Suprapubic skin (tissue), 4 donors: ENCODE data around the gene H2AZ1. TPM values are rescaled to one million over a fixed set of nuclear protein-coding genes. Genes with fewer than 3 reads are reported as not detected.
"Not testable (repeated sequence)": the region's sequence is repeated elsewhere in the genome, so short reads cannot be mapped to it uniquely, and the experiment has no call there.

Source experiments
- DNase-seq, 2 donors: peaks; one replicate each; pipeline ENCODE4 v3.0.0-alpha.2; 2019; ENCODE audit warnings: low spot score in 2 of 2
- H3K27ac ChIP-seq: fragments of 200-600 bp; sonication (generic); one replicate; pipeline ENCODE4 v1.5.1; 2019
- H3K27me3 ChIP-seq: fragments of 200-600 bp; sonication (generic); one replicate; pipeline ENCODE4 v1.5.1; 2019
- H3K36me3 ChIP-seq: fragments of 200-600 bp; sonication (generic); one replicate; pipeline ENCODE4 v1.5.1; 2019
- H3K4me1 ChIP-seq: fragments of 200-600 bp; sonication (generic); one replicate; pipeline ENCODE4 v1.5.1; 2019
- H3K4me3 ChIP-seq: fragments of 200-600 bp; sonication (generic); one replicate; pipeline ENCODE4 v1.5.1; 2019; ENCODE audit warnings: mild to moderate bottlenecking
- H3K9me3 ChIP-seq: fragments of 200-600 bp; sonication (generic); one replicate; pipeline ENCODE4 v1.5.1; 2019
- CTCF ChIP-seq, 2 donors: fragments of 200-600 bp in 1 of 2; fragments of 450-650 bp in 1 of 2; sonication (generic) in 1 of 2; IDR thresholded peaks; one replicate each; pipeline ENCODE4 v1.5.1; 2016 to 2019; ENCODE audit warnings: antibody characterized with exemption in 2 of 2, mild to moderate bottlenecking in 1 of 2, moderate library complexity in 1 of 2
- EP300 ChIP-seq: sonication (generic); formaldehyde crosslinking; IDR thresholded peaks from one replicate; pipeline ENCODE4 v1.6.1; 2017; ENCODE audit warnings: antibody characterized with exemption
- POLR2A ChIP-seq, 2 donors: fragments of 450-650 bp; IDR thresholded peaks; one replicate each; pipeline ENCODE4 v1.6.1; 2017; ENCODE audit warnings: antibody characterized with exemption in 2 of 2, mild to moderate bottlenecking in 2 of 2, moderate library complexity in 2 of 2
- POLR2AphosphoS5 ChIP-seq, 3 donors: sonication (generic); formaldehyde crosslinking; IDR thresholded peaks; one replicate each; pipeline ENCODE4 v1.6.1; 2017; ENCODE audit warnings: antibody characterized with exemption in 3 of 3
- WGBS: methylation state at CpG from one replicate; pipeline ENCODE4 v1.1.5; 2018; 5-methylcytosine and 5-hydroxymethylcytosine counted together
- total RNA-seq, 4 donors: library from RNA; depleted of rRNA; stranded (reverse); fragments of >200 nt; gene quantifications; one replicate each; pipeline ENCODE4 v1.1.0, GENCODE V29; 2016

Gene H2AZ1
- total RNA-seq, 4 donors from 2014 or later = 95.3 to 132 (median 113) TPM

- H3K9me3 ChIP-seq = no peaks in the 10 kb centered on the region
- no peak overlapping the region for H3K27ac ChIP-seq
- H3K4me1 ChIP-seq = no peaks in the 10 kb centered on the region
- H3K4me3 ChIP-seq = no peak overlapping the region
- no peaks in the 10 kb centered on the region for H3K27me3 ChIP-seq
- H3K36me3 ChIP-seq = no peaks in the 10 kb centered on the region
- TF ChIP-seq POLR2AphosphoS5 (IDR thresholded peaks at IDR 0.05) = no peak
- no peak for TF ChIP-seq POLR2A (IDR thresholded peaks at IDR 0.05)
- no peak for TF ChIP-seq EP300
- no peak for TF ChIP-seq CTCF (IDR thresholded peaks at IDR 0.05)
- no peak for DNase-seq
- WGBS = 69% methylated on average over 5 of the region's 5 CpGs
These were observed 15.7 kb upstream of the H2AZ1 start for GRCh38 chr4:99965674-99966350.

- no peaks in the 10 kb centered on the region for H3K36me3 ChIP-seq
- no peak for TF ChIP-seq POLR2A (IDR thresholded peaks at IDR 0.05)
- TF ChIP-seq POLR2AphosphoS5 (IDR thresholded peaks at IDR 0.05) = no peak
- no peaks in the 10 kb centered on the region for H3K9me3 ChIP-seq
- no peaks in the 10 kb centered on the region for H3K27me3 ChIP-seq
- no peaks in the 10 kb centered on the region for H3K4me1 ChIP-seq
- no peak overlapping the region for H3K4me3 ChIP-seq
- DNase-seq = no peak
- H3K27ac ChIP-seq = no peak overlapping the region
These were observed 15.1 kb upstream of the H2AZ1 start for GRCh38 chr4:99965173-99965572.

GRCh38 chr4:99961711-99962110 is 11.6 kb upstream of the H2AZ1 start:
- no peaks in the 10 kb centered on the region for H3K27me3 ChIP-seq
- TF ChIP-seq EP300 (no peak), CTCF (IDR thresholded peaks at IDR 0.05) (no peak), POLR2A (IDR thresholded peaks at IDR 0.05) (no peak), POLR2AphosphoS5 (IDR thresholded peaks at IDR 0.05) (no peak)
- no peaks in the 10 kb centered on the region for H3K4me1 ChIP-seq
- DNase-seq = no peak
- no peaks in the 10 kb centered on the region for H3K9me3 ChIP-seq
- H3K27ac ChIP-seq = no peak overlapping the region
- H3K36me3 ChIP-seq = no peaks in the 10 kb centered on the region
- H3K4me3 ChIP-seq = no peak overlapping the region
- WGBS = 97% methylated on average over 1 of the region's 1 CpG

- TF ChIP-seq EP300 = no peak
- no peak for TF ChIP-seq CTCF (IDR thresholded peaks at IDR 0.05)
- TF ChIP-seq POLR2A (IDR thresholded peaks at IDR 0.05) = no peak
- no peak for TF ChIP-seq POLR2AphosphoS5 (IDR thresholded peaks at IDR 0.05)
- DNase-seq = no peak
- H3K36me3 ChIP-seq = no peaks in the 10 kb centered on the region
- H3K27me3 ChIP-seq = no peaks in the 10 kb centered on the region
- WGBS = 79% methylated on average over 2 of the region's 2 CpGs
- no peaks in the 10 kb centered on the region for H3K9me3 ChIP-seq
- no peak overlapping the region for H3K4me3 ChIP-seq
- H3K4me1 ChIP-seq = no peaks in the 10 kb centered on the region
- H3K27ac ChIP-seq = no peak overlapping the region
These were observed 10.6 kb upstream of the H2AZ1 start for GRCh38 chr4:99960648-99961047.

GRCh38 chr4:99958207-99958606 is 8.1 kb upstream of the H2AZ1 start:
- 98% methylated on average over 3 of the region's 3 CpGs for WGBS
- H3K9me3 ChIP-seq, H3K36me3 ChIP-seq, H3K27ac ChIP-seq, DNase-seq, H3K4me1 ChIP-seq, H3K4me3 ChIP-seq, H3K27me3 ChIP-seq: not testable (repeated sequence)

GRCh38 chr4:99950913-99951254 is 809 bp upstream of the H2AZ1 start:
- H3K4me1 ChIP-seq = peaks cover 28% of the 10 kb centered on the region
- no peaks in the 10 kb centered on the region for H3K9me3 ChIP-seq
- peak overlapping the region; percentile 93 for H3K27ac ChIP-seq
- no peak for DNase-seq
- H3K27me3 ChIP-seq = no peaks in the 10 kb centered on the region
- 3% methylated on average over 8 of the region's 8 CpGs for WGBS
- no peaks in the 10 kb centered on the region for H3K36me3 ChIP-seq
- H3K4me3 ChIP-seq = peak overlapping the region; percentile 90
- TF ChIP-seq POLR2A (IDR thresholded peaks at IDR 0.05) (no peak), CTCF (IDR thresholded peaks at IDR 0.05) (no peak), EP300 (no peak), POLR2AphosphoS5 (IDR thresholded peaks at IDR 0.05) (no peak)
